HFF-Myc (cell line): ENCODE measurements around the gene PRPS1L1.

Experiments used
- DNase-seq: peaks from one replicate; pipeline ENCODE4 v3.0.0-alpha.2; 2011; ENCODE audit warnings: low read depth; ENCODE audit errors: extremely low read depth
- H3K4me3 ChIP-seq: replicated peaks from 2 replicates; pipeline ENCODE4 v1.5.1; 2011; ENCODE audit warnings: low read depth, mild to moderate bottlenecking, control low read depth, low read length
- TF ChIP-seq, protein P1 (sequence below): IDR thresholded peaks from 2 replicates; pipeline ENCODE4 v1.5.1; 2012; ENCODE audit warnings: mild to moderate bottlenecking, low read depth, low read length, control low read depth; ENCODE audit errors: missing control alignments

The PRPS1L1 gene

DNA sequence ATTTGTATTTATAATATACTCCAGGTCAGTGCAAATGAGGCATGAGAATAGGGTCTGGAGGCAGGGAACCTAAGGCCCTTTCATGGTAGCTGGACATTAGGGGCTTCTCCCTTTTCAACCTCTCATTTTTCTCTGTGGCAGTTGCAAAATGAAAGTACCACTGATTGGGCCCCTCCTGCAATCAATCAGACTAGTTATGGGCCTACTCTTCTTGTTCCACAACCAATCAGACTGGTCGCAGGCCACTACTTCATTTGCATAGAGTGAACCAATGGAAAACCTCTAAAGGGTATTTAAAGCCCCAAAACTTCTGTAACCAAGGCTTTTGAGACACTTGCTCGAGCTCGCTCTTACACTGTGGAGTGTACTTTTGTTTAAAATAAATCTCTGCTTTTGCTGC is 10.0 kb upstream of the PRPS1L1 start:
- TF ChIP-seq, protein P1, sequence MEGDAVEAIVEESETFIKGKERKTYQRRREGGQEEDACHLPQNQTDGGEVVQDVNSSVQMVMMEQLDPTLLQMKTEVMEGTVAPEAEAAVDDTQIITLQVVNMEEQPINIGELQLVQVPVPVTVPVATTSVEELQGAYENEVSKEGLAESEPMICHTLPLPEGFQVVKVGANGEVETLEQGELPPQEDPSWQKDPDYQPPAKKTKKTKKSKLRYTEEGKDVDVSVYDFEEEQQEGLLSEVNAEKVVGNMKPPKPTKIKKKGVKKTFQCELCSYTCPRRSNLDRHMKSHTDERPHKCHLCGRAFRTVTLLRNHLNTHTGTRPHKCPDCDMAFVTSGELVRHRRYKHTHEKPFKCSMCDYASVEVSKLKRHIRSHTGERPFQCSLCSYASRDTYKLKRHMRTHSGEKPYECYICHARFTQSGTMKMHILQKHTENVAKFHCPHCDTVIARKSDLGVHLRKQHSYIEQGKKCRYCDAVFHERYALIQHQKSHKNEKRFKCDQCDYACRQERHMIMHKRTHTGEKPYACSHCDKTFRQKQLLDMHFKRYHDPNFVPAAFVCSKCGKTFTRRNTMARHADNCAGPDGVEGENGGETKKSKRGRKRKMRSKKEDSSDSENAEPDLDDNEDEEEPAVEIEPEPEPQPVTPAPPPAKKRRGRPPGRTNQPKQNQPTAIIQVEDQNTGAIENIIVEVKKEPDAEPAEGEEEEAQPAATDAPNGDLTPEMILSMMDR: no peak
- no peak overlapping the region for H3K4me3 ChIP-seq
- DNase-seq: no peak

DNA sequence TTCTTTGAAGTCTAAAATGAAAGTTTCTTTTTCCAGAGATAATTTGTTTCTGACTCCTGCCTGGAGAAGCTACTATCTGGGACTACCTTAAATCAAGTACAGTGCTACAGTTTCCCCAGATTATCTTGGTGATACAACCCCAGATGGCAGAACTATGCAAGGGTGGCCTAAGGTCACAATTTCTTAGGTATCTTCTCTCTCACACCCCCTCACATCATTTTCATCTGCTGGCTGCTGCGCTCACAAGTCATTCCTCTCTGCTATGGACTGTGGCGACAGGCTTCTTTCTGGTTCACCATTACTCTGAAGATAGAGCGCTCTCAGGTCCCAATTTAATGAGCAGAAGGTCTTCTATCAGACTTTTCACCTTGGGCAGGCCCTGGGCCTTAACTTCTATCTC is 9.1 kb upstream of the PRPS1L1 start:
- TF ChIP-seq, protein P1: no peak
- H3K4me3 ChIP-seq: no peak overlapping the region
- no peak for DNase-seq

DNA sequence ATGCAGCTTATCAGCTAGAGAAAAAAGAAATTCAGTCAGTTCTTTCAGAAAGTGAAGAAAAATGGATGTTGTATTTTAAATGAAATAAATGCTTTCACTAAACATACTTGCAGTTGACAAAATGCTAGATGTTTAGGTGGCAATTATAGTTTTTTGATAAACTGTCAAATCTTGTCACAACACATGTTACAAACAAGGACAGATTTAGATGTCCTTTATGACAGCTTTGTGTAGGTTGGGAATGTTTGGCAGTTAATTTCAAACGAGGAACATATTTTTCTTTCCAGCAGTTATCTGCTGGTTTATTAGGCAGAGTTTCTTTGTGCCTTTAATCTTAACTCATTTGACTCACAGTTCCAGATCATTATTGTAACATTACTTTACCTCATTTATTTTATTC is 3.1 kb upstream of the PRPS1L1 start:
- no peak overlapping the region for H3K4me3 ChIP-seq

DNA sequence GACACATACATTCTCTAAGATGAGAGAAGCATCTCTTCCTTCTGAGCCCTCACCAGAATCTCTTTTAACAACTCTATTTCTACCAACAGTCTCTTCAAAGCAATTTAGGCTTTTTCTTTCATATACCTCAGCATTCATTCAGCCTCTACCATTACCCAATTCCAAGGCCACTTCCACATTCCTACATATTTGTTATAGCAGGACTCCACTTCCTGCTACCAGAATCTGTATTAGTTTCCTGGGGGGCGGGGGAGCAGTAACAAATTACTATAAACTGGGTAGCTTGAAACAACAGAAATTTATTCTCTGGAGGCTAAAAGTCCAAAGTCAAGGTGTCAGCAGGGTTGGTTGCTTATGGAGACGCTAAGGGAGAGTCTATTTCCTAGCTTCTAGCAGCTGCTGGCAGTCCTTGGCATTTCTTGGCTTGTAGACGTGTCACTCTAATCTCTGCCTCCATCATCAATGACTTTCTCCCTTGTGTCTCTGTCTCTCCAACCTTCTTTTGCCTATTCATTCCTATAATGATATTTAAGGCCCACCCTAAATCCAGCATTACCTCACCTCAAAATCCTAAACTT is 7.4 kb downstream of the PRPS1L1 start:
- no peak for DNase-seq
- no peak overlapping the region for H3K4me3 ChIP-seq
- TF ChIP-seq, protein P1: no peak

More for the DNA sequence above, 3.1 kb upstream of the PRPS1L1 start:
- TF ChIP-seq, protein P1: no peak
- DNase-seq: no peak

DNA sequence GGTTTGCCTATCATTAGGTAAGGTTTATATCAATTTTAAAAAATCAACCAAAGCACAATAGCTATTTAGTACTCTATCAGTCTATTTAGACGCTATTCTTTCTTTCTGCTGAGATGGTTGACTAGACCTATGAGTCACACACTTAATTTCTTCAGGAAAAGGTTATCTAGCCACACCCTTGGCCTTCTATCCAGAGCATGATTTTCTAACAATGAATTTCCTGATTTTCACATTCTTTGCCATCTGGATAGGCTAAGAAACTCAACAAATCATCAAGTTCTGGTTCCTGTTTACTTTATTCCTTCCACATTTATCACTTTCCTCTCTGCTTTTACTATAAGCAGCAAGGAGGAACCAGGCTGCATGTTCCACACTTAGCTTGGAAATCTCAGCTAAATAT is 8.1 kb downstream of the PRPS1L1 start:
- no peak overlapping the region for H3K4me3 ChIP-seq
- TF ChIP-seq, protein P1: no peak
- DNase-seq: peak; percentile 49

DNA sequence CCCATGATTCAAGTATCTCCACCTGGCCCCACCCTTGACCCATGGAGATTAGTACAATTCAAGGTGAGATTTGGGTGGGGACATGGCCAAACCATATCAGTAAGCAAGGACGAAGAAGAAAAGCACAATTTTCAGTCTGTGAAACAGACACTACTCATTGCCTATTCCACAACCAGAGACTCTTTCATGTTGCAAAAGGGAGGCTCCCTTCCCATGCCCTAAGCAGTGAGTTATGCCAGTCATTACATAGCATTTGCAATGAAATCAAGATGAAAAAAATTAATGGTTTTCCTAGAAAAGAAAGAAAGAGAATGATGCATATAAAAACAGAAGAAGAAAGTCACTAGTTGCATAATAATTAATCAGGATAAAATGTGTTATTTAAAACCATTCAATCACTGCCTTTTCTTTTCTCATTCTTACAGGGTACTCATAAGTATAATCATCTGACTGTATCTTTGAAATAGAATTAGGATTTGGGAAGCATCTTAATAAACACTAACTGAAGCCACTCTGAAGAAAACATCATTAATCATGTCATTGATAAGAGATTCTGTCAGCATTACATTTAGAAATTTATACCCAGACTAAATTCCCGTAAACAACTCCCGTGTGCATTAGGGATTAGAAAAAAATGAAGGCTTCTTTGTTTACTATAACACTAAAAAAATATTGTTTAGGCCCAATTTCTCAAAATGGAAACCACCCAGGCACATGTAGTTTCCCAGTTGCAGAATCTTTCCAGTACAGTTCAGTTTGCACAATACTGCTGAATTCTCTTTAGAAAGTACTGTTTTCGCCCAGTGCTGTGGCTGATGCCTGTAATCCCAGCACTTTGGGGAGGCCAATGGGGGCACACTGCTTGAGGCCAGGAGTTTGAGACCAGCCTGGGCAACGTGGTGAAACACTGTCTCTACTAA is 9.1 kb downstream of the PRPS1L1 start:
- no peak for DNase-seq
- no peak overlapping the region for H3K4me3 ChIP-seq
- TF ChIP-seq, protein P1: no peak
